Muscle of leg (tissue), 16 donors: ENCODE measurements around the gene ZBTB12. TPM values are rescaled to one million over a fixed set of nuclear protein-coding genes. Genes with fewer than 3 reads are reported as not detected.

Experiments
- DNase-seq: peaks from one replicate; pipeline ENCODE4 v3.0.0; 2013
- H3K27ac ChIP-seq: one replicate; pipeline ENCODE4 v1.5.1; 2013; ENCODE audit warnings: mild to moderate bottlenecking, low read length, control low read depth
- H3K27me3 ChIP-seq: one replicate; pipeline ENCODE4 v1.6.1; 2013; ENCODE audit warnings: low read length; ENCODE audit not compliant: control insufficient read depth, insufficient read depth
- H3K36me3 ChIP-seq: one replicate; pipeline ENCODE4 v1.6.1; 2013; ENCODE audit warnings: low read length; ENCODE audit not compliant: control insufficient read depth, insufficient read depth
- H3K4me1 ChIP-seq: one replicate; pipeline ENCODE4 v1.6.1; 2013; ENCODE audit warnings: low read length; ENCODE audit not compliant: control insufficient read depth, insufficient read depth
- H3K4me3 ChIP-seq: one replicate; pipeline ENCODE4 v1.5.1; 2013; ENCODE audit warnings: low read length, control low read depth
- H3K9me3 ChIP-seq: replicated peaks from 2 replicates; pipeline ENCODE4 v1.6.1; 2013; ENCODE audit warnings: low read depth, low read length; ENCODE audit not compliant: control insufficient read depth
- WGBS: methylation state at CpG from one replicate; pipeline ENCODE4 v1.1.5; 2013; ENCODE audit warnings: missing lambda C conversion rate; ENCODE audit not compliant: insufficient coverage; 5-methylcytosine and 5-hydroxymethylcytosine counted together
- long read RNA-seq, 11 donors: transcript quantifications; one replicate each; lab custom pipeline, GENCODE V29; 2026
- polyA plus RNA-seq, 8 donors: library from polyadenylated mRNA; unstranded; fragments of 120-200 nt; gene quantifications; one replicate each; pipeline versions ENCODE4 v1.2.1 to v1.2.3, GENCODE V29; 2013; ENCODE audit warnings: inconsistent platforms in 1 of 8, low replicate concordance in 1 of 8; ENCODE audit not compliant: insufficient read length in 8 of 8, insufficient read depth in 1 of 8
- total RNA-seq: library from RNA; stranded (reverse); fragments of 120-200 nt; gene quantifications from one replicate; pipeline ENCODE4 v1.2.4, GENCODE V29; 2013

ZBTB12 gene, protein sequence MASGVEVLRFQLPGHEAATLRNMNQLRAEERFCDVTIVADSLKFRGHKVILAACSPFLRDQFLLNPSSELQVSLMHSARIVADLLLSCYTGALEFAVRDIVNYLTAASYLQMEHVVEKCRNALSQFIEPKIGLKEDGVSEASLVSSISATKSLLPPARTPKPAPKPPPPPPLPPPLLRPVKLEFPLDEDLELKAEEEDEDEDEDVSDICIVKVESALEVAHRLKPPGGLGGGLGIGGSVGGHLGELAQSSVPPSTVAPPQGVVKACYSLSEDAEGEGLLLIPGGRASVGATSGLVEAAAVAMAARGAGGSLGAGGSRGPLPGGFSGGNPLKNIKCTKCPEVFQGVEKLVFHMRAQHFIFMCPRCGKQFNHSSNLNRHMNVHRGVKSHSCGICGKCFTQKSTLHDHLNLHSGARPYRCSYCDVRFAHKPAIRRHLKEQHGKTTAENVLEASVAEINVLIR
- total RNA-seq (2.7 TPM), polyA plus RNA-seq (10 to 100 TPM in 7 of 8 donors, 1 to 10 TPM in 1; 9.2 to 15.3 (median 14.0) TPM)
- long read RNA-seq, donor 1, partial matches to known transcripts = 0 of 3 reads
- long read RNA-seq, donor 1, other reads (novel, unspliced or antisense) = 0 of 3 reads
- long read RNA-seq, donor 2 = 0 reads
- long read RNA-seq, donor 3, partial matches to known transcripts = 0 of 2 reads
- long read RNA-seq, donor 3, other reads (novel, unspliced or antisense) = 0 of 2 reads
- long read RNA-seq, donor 4, partial matches to known transcripts = 0 of 1 reads
- long read RNA-seq, donor 4, other reads (novel, unspliced or antisense) = 0 of 1 reads
- long read RNA-seq, donor 5, transcript ZBTB12-201 (2 exons, 1,875 nt) = major isoform, 9 of 9 reads
- long read RNA-seq, donor 5, partial matches to known transcripts = 0 of 9 reads
- long read RNA-seq, donor 5, other reads (novel, unspliced or antisense) = 0 of 9 reads
- long read RNA-seq, donor 6, partial matches to known transcripts = 0 of 2 reads
- long read RNA-seq, donor 6, other reads (novel, unspliced or antisense) = 0 of 2 reads
- long read RNA-seq, donor 7, partial matches to known transcripts = 0 of 2 reads
- long read RNA-seq, donor 7, other reads (novel, unspliced or antisense) = 0 of 2 reads
- long read RNA-seq, donor 8, partial matches to known transcripts = 0 of 2 reads
- long read RNA-seq, donor 8, other reads (novel, unspliced or antisense) = 0 of 2 reads
- long read RNA-seq, donor 9, transcript ZBTB12-201 (2 exons, 1,875 nt) = major isoform, 5 of 5 reads
- long read RNA-seq, donor 9, partial matches to known transcripts = 0 of 5 reads
- long read RNA-seq, donor 9, other reads (novel, unspliced or antisense) = 0 of 5 reads
- long read RNA-seq, donor 10, partial matches to known transcripts = 0 of 2 reads
- long read RNA-seq, donor 10, other reads (novel, unspliced or antisense) = 0 of 2 reads
- long read RNA-seq, donor 11, transcript ZBTB12-201 (2 exons, 1,875 nt) = major isoform, 6 of 6 reads
- long read RNA-seq, donor 11, partial matches to known transcripts = 0 of 6 reads
- long read RNA-seq, donor 11, other reads (novel, unspliced or antisense) = 0 of 6 reads

GRCh38 chr6:31901953-31902643, at the start of gene ZBTB12:
TSS of gene ZBTB12 (minus strand) at chr6:31902086. CDS start at chr6:31901305, 781 bp downstream.
- peaks cover 5% of the 10 kb centered on the region for H3K36me3 ChIP-seq
- no peaks in the 10 kb centered on the region for H3K9me3 ChIP-seq
- H3K4me3 ChIP-seq = peak within 1 kb of the TSS; percentile 74
- no peaks in the 10 kb centered on the region for H3K27me3 ChIP-seq
- WGBS = under 1% methylated on average over 44 of the region's 77 CpGs
- peak within 1 kb of the TSS; percentile 92 for H3K27ac ChIP-seq
- peak; percentile 99 for DNase-seq
- H3K4me1 ChIP-seq = peaks cover 25% of the 10 kb centered on the region

DNA sequence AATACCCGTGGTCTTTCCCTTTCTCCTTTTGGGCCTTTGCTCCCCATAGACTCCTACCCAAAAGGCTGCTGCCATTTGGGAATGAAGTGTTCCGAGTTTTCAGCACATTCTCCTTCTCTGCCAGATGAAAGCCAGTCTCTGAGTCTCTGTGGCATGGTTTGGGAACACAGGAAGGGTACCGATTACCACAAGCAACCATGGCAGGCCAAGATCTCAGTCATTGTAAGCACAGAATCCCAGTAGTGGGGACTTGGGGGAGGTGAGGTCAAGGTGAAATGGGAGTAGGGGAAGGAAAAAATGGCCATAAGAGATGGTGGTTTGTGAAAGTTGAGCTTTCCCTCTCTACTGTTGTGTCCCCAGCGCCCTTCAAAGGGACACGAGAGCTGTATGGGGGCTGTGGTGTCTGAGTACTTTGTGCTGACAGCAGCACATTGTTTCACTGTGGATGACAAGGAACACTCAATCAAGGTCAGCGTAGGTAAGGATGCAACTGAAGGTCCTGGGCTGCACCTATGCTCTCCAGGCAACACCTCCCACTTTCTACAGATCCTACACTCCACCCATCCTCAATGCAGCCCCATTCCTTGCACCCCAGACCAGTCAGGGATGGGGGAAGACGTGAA, 48.2 kb upstream of the ZBTB12 start:
- Histone ChIP-seq H3K4me1 (peaks cover 12% of the 10 kb centered on the region), H3K36me3 (peaks cover 42% of the 10 kb centered on the region), H3K27ac (no peak overlapping the region), H3K27me3 (peaks cover 3% of the 10 kb centered on the region), H3K9me3 (no peaks in the 10 kb centered on the region), H3K4me3 (no peak overlapping the region)
- no peak for DNase-seq
- WGBS = 86% methylated on average over 3 of the region's 7 CpGs

DNA sequence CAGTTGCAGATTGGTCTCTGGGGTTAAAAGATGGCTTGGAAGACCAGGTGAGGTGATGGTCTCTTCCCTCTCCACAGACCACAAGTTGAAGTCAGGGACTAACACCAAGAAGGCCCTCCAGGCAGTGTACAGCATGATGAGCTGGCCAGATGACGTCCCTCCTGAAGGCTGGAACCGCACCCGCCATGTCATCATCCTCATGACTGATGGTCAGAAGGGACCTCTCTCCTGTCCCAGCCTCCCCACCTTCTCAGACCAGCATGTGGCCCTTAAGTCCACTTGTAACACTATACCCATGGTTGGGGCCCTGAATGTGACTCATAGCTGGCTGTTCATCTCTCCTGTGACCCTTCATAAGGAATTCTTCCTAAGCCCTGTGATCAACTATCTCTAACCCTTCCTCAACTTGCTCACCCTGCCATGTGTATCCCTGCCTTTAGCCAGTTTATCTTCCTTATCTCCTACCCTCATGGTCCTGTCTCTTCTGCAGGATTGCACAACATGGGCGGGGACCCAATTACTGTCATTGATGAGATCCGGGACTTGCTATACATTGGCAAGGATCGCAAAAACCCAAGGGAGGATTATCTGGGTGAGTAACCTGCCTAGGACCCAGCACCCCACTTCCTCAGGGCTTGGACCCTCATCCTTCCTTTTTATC, 47.0 kb upstream of the ZBTB12 start:
- Histone ChIP-seq H3K27ac (no peak overlapping the region), H3K27me3 (peaks cover 8% of the 10 kb centered on the region)
- WGBS = 84% methylated on average over 3 of the region's 6 CpGs

GRCh38 chr6:31948306-31948705, 46.4 kb upstream of the ZBTB12 start:
- Histone ChIP-seq H3K27me3 (peaks cover 8% of the 10 kb centered on the region), H3K27ac (no peak overlapping the region), H3K9me3 (no peaks in the 10 kb centered on the region), H3K36me3 (peaks cover 25% of the 10 kb centered on the region), H3K4me3 (no peak overlapping the region), H3K4me1 (peaks cover 12% of the 10 kb centered on the region)
- no peak for DNase-seq
- 90% methylated on average over 3 of the region's 5 CpGs for WGBS

More for the DNA sequence above, 47.0 kb upstream of the ZBTB12 start:
- Histone ChIP-seq H3K36me3 (peaks cover 31% of the 10 kb centered on the region), H3K4me1 (peaks cover 12% of the 10 kb centered on the region), H3K4me3 (no peak overlapping the region), H3K9me3 (no peaks in the 10 kb centered on the region)
- no peak for DNase-seq

GRCh38 chr6:31947864-31948263, 46.0 kb upstream of the ZBTB12 start:
- H3K4me3 ChIP-seq = no peak overlapping the region
- H3K36me3 ChIP-seq = peaks cover 20% of the 10 kb centered on the region
- H3K27me3 ChIP-seq = peaks cover 8% of the 10 kb centered on the region
- WGBS = 78% methylated on average over 4 of the region's 4 CpGs
- H3K27ac ChIP-seq = no peak overlapping the region
- no peak for DNase-seq
- H3K4me1 ChIP-seq = peaks cover 12% of the 10 kb centered on the region
- H3K9me3 ChIP-seq = no peaks in the 10 kb centered on the region

GRCh38 chr6:31947070-31947675, 45.3 kb upstream of the ZBTB12 start:
- 84% methylated on average over 22 of the region's 24 CpGs for WGBS
- H3K4me1 ChIP-seq = peaks cover 12% of the 10 kb centered on the region
- H3K36me3 ChIP-seq = peaks cover 15% of the 10 kb centered on the region
- no peaks in the 10 kb centered on the region for H3K9me3 ChIP-seq
- H3K4me3 ChIP-seq = no peak overlapping the region
- DNase-seq = no peak
- H3K27me3 ChIP-seq = peaks cover 12% of the 10 kb centered on the region
- H3K27ac ChIP-seq = no peak overlapping the region

GRCh38 chr6:31946370-31946885, 44.5 kb upstream of the ZBTB12 start:
- no peak for DNase-seq
- H3K27me3 ChIP-seq = peaks cover 12% of the 10 kb centered on the region
- H3K36me3 ChIP-seq = peaks cover 8% of the 10 kb centered on the region
- no peak overlapping the region for H3K4me3 ChIP-seq
- H3K4me1 ChIP-seq = peaks cover 12% of the 10 kb centered on the region
- no peak overlapping the region for H3K27ac ChIP-seq
- no peaks in the 10 kb centered on the region for H3K9me3 ChIP-seq
- WGBS = 70% methylated on average over 9 of the region's 11 CpGs
